ENCODE measurements around the gene COL4A2.

Gene COL4A2

GRCh38 chr13:110306960-110307766, at the start of gene COL4A2, which contains the start of gene COL4A1:
Gene COL4A2, plus strand, starts transcription at chr13:110307284. Its CDS starts 620 bp downstream, at chr13:110307904.
Gene COL4A1, minus strand, starts transcription at chr13:110307157. Its CDS starts 130 bp downstream, at chr13:110307027.
- no peak for DNase-seq (ENCODE audit: low read depth)

- no peak for DNase-seq (ENCODE audit: low read depth)
Measured at GRCh38 chr13:110257408-110257807, 49.7 kb upstream of the COL4A2 start.

- DNase-seq (ENCODE audit: low read depth) = no peak
Measured at GRCh38 chr13:110258876-110259631, 48.0 kb upstream of the COL4A2 start.

GRCh38 chr13:110259651-110260050, 47.4 kb upstream of the COL4A2 start:
- no peak for DNase-seq (ENCODE audit: low read depth)

- no peak for DNase-seq (ENCODE audit: low read depth)
Measured at GRCh38 chr13:110261166-110262081, 45.7 kb upstream of the COL4A2 start.

- no peak for DNase-seq (ENCODE audit: low read depth)
Measured at GRCh38 chr13:110262082-110262436, 45.0 kb upstream of the COL4A2 start.

- DNase-seq (ENCODE audit: low read depth) = no peak
Measured at GRCh38 chr13:110262508-110263291, 44.4 kb upstream of the COL4A2 start.

GRCh38 chr13:110263404-110263803, 43.7 kb upstream of the COL4A2 start:
- no peak for DNase-seq (ENCODE audit: low read depth)

GRCh38 chr13:110263888-110264287, 43.2 kb upstream of the COL4A2 start:
- no peak for DNase-seq (ENCODE audit: low read depth)

GRCh38 chr13:110264685-110265275, 42.3 kb upstream of the COL4A2 start:
- no peak for DNase-seq (ENCODE audit: low read depth)

- DNase-seq (ENCODE audit: low read depth) = no peak
Measured at GRCh38 chr13:110265341-110265681, 41.8 kb upstream of the COL4A2 start.

GRCh38 chr13:110265682-110266430, 41.2 kb upstream of the COL4A2 start:
- no peak for DNase-seq (ENCODE audit: low read depth)

- no peak for DNase-seq (ENCODE audit: low read depth)
Measured at GRCh38 chr13:110266431-110266809, 40.7 kb upstream of the COL4A2 start.

GRCh38 chr13:110266983-110267382, 40.1 kb upstream of the COL4A2 start:
- DNase-seq (ENCODE audit: low read depth) = no peak

GRCh38 chr13:110268061-110268460, 39.0 kb upstream of the COL4A2 start:
- DNase-seq (ENCODE audit: low read depth) = no peak

GRCh38 chr13:110268576-110269185, 38.4 kb upstream of the COL4A2 start:
- no peak for DNase-seq (ENCODE audit: low read depth)

GRCh38 chr13:110269509-110270185, 37.4 kb upstream of the COL4A2 start:
- no peak for DNase-seq (ENCODE audit: low read depth)

GRCh38 chr13:110270507-110270906, 36.6 kb upstream of the COL4A2 start:
- no peak for DNase-seq (ENCODE audit: low read depth)

- no peak for DNase-seq (ENCODE audit: low read depth)
Measured at GRCh38 chr13:110271313-110271712, 35.8 kb upstream of the COL4A2 start.
